ENCODE data around the gene CACNA2D3.

CACNA2D3 gene

DNA sequence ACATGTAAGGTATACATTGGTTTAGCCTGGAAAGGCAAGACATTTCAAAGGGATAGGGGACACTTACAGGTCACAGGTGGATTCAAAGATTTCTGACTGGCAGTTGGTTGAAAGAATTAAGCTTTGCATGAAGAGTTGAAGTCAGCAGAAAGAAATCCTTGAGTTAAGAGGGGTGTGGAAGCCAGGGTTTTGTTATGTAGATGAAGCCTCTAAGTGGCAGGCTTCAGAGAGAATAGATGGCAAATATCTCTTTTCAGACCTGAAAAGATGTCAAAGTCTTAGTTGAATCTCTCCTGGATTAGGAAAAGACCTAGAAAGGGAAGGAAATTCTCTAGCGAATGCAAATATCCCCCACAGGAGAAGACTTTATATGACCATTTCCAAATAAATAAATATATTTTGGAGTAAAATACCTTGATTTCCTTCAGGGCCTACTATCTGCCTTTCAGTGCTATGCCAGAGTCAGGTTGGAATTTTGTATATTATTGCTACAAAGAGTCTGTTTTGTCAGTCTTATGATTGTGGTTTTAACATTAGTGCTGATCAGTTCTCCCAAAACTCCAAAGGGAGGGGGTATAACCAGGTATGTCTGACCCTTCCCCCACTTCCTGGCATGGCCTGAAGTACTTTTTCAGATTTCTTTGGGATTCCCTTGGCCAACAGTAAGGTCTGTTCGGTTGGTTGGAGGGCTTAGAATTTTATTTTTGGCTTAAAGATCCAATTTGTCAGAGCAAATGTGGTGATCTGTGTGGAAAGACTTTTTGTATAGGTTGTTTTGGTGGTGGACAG lies 519.1 kb downstream of the CACNA2D3 start:
- no peak for DNase-seq

GRCh38 chr3:54642147-54642546 lies 519.8 kb downstream of the CACNA2D3 start:
- no peak for DNase-seq

DNA sequence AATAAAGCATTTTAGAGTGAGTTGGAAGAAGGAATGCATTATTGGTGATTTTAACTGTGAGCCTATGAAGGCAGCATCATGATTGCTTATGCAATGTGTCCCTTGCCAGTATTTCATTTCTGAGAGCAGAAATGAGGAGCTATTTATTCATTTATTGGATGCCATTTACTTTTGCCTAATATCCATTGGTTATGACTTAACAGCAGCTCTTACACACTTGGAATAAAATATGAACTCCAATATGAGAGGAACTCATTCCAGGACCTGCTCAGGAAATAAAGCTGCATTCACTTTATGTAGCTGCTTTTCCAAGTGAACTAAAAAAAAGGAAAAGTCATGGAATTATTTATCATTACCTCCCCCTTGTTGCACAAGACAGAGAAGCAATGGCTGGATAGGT lies 525.4 kb downstream of the CACNA2D3 start:
- no peak for DNase-seq

DNA sequence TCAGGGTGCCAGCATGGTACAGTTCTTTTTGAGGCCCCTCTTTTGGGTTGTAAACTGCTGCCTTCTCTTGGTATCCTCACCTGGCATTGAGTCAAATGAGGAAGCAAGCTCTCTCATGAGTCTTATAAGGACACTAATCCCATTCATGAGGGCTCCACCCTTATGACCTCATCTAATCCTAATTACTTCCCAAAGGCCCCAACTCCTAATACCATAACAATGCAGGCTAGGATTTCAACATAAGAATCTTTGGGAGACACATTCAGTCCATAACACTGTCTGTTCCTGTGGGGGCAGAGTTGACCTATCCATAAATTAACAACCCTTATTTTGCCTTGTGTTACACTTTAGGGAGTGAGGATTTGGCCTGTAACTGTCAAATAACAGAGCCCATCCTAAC lies 527.2 kb downstream of the CACNA2D3 start:
- DNase-seq, result no peak

GRCh38 chr3:54653456-54654195 lies 531.3 kb downstream of the CACNA2D3 start:
- no peak for DNase-seq

DNA sequence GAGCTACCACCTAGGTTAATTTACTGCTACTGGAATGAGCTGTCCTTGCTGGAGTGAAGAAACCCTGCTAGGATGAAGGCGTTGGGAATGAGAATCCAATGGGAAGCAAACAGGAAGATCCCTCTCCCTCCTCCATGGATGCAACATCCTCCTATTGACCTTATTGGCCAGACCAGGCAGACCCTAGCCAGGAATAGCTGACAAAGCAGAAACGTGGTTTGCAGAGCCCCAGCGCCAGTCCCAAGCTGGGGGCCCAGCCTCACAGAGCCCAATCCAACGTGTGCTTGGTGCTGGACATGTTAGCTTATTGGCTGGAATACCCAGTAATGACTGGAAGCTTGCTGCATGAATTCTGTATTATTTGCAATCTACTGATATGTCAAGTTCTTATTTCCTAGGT lies 532.4 kb downstream of the CACNA2D3 start:
- DNase-seq, result no peak

DNA sequence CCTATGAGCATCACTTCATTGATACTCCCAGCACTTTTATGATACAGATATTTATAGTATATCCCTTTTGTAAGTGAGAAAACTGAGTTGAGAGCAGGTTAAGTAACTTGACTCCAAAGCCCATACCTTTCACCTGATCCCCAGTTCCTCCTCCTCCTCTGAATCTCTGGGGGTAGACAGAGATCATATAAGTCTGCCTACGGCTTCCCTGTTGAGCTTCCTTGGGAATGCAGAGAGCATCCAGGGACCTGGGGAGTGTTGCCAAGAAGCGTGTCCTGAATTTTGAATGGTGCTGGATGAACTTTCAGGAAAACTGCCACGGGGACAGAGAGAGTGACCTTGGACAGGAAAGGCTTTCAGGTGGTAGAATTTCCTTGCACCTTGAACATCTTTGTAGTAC lies 537.0 kb downstream of the CACNA2D3 start:
- DNase-seq, result no peak

DNA sequence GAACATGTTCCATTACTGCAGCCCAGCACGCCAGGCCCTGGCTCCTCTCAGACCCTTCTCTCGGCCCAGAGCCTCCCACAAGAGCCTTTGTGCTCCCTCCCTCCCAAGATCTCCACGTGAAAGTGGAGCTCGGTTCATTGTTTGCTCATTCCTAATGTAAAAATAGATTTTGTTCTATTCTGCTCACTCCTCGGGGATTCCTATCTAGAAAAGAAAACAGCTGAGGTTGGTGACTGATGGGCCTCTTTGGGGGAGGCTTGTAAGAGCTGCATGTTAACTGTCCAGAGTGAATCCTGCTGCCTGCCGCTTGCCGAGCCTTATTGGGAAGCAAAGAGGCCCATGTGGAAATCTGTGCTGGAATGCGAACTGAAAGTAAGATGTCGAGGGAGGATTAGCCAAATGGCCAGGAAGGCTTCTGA lies 538.4 kb downstream of the CACNA2D3 start:
- no peak for DNase-seq

DNA sequence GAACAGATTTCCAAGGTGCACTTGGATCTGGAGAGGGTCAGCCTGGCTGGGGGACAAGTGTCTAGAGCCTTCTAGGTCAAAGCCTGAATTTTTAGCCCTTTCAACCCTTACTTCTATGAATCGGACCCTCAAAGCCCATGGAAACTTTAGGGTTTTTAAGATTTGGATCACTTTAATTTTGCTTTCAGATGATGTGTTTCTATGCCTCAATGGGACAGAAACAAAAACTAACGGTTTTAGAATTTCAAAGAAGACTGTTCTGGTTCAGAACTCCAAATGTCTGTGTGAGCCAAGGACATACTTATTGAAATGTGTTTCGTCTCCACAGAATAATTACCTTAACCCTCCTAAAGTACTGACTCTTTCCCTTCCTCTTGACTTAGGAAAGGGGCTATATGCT lies 538.8 kb downstream of the CACNA2D3 start:
- no peak for DNase-seq

GRCh38 chr3:54663501-54664011 lies 541.2 kb downstream of the CACNA2D3 start:
- no peak for DNase-seq

- no peak for DNase-seq
Measured at GRCh38 chr3:54665016-54665600, 542.8 kb downstream of the CACNA2D3 start.

GRCh38 chr3:54668236-54668635 lies 545.9 kb downstream of the CACNA2D3 start:
- DNase-seq, result no peak

DNA sequence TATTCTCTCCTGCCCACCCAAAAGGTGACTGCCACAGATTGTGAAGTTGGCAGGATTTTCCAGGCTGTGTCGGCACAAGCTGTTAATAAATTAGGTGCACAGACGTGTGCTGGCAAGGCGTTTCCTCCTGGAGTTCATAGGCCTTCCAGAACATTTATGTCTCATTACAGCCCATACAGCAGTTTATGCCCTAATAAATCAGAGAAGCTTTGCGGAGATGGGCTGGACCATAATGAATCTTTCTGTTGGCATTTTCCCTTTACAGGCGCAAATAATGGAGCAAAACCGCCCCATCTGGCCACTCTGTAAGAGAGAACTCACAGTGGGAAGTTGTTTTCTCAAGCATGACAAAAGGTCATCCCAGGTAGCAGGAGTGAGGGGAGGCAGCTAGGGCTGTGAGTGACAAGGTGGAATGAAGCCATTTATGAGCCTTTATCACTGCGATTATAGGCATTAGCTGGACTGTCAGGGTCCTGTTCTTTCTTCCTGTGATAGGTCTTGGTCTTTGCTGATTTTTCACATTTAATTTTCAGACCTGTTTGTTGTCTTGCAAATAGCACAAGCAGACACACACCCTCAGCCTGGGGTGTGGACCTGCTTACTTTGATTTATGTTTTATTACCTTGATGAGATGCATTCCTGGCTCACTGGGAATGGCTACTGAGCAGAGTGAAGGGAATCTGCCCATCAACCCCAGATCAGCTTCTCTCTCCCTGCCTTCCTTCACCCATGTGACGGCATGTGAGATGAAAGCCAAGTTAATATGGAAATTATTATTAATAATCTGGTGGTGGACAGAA lies 548.0 kb downstream of the CACNA2D3 start:
- no peak for DNase-seq

GRCh38 chr3:54671511-54671910 lies 549.2 kb downstream of the CACNA2D3 start:
- no peak for DNase-seq

GRCh38 chr3:54676087-54676486 lies 553.7 kb downstream of the CACNA2D3 start:
- no peak for DNase-seq

- DNase-seq, result no peak
Measured at GRCh38 chr3:54681706-54682105, 559.4 kb downstream of the CACNA2D3 start.

DNA sequence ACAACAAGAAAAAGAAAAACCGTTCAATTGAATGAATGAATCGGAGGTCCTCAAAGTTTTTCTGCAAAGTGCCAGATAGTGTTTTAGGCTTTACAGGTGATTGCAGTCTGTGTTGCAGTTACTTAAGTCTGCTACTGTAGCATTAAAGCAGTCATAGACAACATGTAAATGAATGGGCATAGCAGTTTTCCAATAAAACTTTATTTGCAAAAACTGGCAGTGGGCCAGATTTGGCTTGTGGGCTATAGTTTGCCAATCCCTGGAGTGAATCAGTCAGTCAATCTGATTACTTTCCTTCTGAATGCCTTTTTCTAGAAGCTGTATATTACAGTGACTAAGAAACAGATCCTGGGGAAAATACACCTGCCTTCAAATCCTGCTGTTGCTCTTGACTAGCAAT lies 562.9 kb downstream of the CACNA2D3 start:
- no peak for DNase-seq

DNA sequence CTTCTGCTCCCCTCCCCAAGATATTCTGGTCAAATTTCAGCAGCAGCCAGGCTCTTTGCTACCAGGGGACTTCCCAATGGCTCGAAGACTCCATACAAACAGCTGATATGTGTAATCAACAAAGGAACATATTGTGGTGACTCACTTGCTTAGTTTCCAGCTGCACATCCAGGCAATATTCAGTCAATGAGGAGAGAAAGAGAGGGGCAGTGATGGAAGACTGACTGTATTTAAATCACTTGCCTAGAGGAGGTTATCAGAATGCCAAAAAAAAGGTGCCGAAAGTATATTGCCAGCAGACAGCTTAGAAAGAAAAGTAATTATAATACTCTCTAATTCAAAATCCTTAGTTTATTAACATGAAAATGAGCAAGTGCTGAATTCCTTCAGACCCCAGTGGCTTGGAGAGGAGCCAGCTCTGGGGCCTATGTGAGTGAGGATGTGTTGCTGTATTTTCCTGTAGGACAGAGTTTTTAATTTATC lies 569.0 kb downstream of the CACNA2D3 start:
- DNase-seq, result no peak

GRCh38 chr3:54696313-54696712 lies 574.0 kb downstream of the CACNA2D3 start:
- no peak for DNase-seq

DNA sequence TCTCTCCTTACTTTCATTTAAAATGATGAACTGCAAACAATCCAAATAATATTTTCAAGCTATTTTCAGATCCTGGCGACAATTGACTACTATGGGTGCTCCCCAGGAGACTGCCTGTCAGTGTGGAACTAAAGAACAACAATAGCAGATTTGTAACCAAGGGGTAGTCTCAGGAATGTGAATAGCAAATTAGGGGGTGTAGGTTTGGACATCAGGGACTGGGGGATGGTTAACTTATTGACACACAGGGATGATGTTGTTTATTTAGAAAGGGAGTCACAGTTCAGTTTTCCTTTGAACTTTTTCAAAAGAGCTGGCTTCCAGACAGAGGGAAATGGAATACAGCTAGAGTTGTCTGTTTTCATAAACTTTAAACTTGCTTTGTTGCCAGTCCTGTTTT lies 575.7 kb downstream of the CACNA2D3 start:
- no peak for DNase-seq

DNA sequence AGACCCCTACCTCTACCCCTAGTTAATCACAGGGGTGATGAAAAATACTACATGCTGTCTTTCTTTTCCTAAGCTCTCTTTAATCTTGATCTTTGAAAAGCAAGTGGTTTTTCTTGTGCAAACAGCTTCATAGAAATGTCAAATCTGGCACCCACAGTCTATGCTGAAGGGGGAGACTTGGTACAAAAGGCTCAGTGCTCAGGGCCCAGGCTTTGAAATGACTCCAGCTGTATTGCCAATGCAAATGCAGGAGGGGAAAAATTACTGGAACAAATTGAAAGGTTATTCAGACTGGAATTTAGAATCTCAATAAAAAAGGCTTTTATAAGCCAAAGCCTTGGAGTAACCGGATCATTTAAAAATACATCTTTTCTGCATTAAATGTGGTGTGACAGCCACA lies 581.6 kb downstream of the CACNA2D3 start:
- DNase-seq, result no peak

DNA sequence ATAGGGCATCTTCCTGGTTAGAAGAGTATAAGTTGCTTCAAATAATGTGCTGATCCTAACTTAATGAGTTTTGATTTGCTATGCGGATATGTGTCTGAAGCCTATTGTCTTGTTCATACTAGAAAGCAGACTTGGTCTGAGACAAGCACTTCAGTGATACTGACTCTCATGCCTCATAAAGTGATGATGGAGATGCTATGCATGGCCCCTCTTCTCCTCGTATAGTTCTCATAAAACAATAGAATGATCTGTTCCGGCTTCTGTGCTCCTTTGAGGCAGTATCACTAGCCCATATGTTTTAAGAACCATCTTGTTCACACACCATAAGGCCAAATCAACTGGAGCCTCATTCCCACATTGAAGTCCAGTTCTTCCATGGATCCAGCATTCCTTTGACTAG lies 583.4 kb downstream of the CACNA2D3 start:
- no peak for DNase-seq

DNA sequence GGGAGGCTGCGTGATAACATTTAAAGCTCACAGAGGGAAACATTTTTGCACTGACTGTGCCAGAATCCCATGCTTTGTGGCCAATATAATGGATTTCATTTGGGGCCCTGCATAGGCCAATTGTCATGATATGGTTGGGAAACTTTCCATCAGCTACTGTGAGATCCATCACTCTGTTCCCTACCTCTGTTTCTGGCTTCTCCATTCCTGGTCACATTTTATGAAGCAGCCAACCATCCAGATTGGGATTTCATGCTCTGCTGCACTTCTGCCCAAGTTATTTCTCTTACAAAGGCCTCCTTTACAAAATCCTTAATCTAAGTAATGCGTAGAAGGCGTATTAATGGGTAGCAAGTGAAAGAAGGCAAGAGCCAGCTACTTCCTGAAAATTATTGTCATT lies 584.4 kb downstream of the CACNA2D3 start:
- DNase-seq, result no peak
